H9 (cell line): ENCODE measurements around the gene CD5L. TPM values are rescaled to one million over a fixed set of nuclear protein-coding genes. Genes with fewer than 3 reads are reported as not detected.

ENCODE experiments used
- DNase-seq: peaks from one replicate; pipeline ENCODE4 v3.0.0-alpha.2; 2017
- H2AFZ ChIP-seq: one replicate; pipeline ENCODE4 v1.6.1; 2013; ENCODE audit warnings: mild to moderate bottlenecking, low read length, control low read depth, moderate library complexity
- H2AK5ac ChIP-seq: 2 replicates; pipeline ENCODE4 v1.6.1; 2013; ENCODE audit warnings: low read length, control low read depth, mixed read lengths; ENCODE audit not compliant: insufficient read length
- H2BK120ac ChIP-seq: one replicate; pipeline ENCODE4 v1.6.1; 2013; ENCODE audit warnings: low read depth, mild to moderate bottlenecking, low read length, control low read depth, inconsistent platforms; ENCODE audit not compliant: poor library complexity, severe bottlenecking
- H2BK12ac ChIP-seq: 2 replicates; pipeline ENCODE4 v1.6.1; 2013; ENCODE audit warnings: low read length, control low read depth, mixed read lengths, low read depth; ENCODE audit not compliant: insufficient read length
- H2BK15ac ChIP-seq: 2 replicates; pipeline ENCODE4 v1.6.1; 2013; ENCODE audit warnings: low read depth, low read length, control low read depth
- H2BK20ac ChIP-seq: one replicate; pipeline ENCODE4 v1.6.1; 2013; ENCODE audit warnings: low read depth, mild to moderate bottlenecking, low read length, control low read depth, inconsistent platforms; ENCODE audit not compliant: poor library complexity, severe bottlenecking
- H2BK5ac ChIP-seq: 2 replicates; pipeline ENCODE4 v1.6.1; 2013; ENCODE audit warnings: low read length, control low read depth, mixed read lengths; ENCODE audit not compliant: insufficient read length
- H3K14ac ChIP-seq: 2 replicates; pipeline ENCODE4 v1.6.1; 2013; ENCODE audit warnings: low read length, control low read depth; ENCODE audit not compliant: insufficient read depth
- H3K18ac ChIP-seq: 2 replicates; pipeline ENCODE4 v1.6.1; 2013; ENCODE audit warnings: low read depth, mild to moderate bottlenecking, mixed read lengths, low read length, control low read depth; ENCODE audit not compliant: insufficient read length
- H3K23ac ChIP-seq: 2 replicates; pipeline ENCODE4 v1.6.1; 2013; ENCODE audit warnings: low read length, control low read depth, mixed read lengths, low read depth; ENCODE audit not compliant: insufficient read length
- H3K23me2 ChIP-seq: 2 replicates; pipeline ENCODE4 v1.6.1; 2013; ENCODE audit warnings: low read depth, mild to moderate bottlenecking, mixed read lengths, low read length, control low read depth; ENCODE audit not compliant: insufficient read length, poor library complexity, severe bottlenecking
- H3K27ac ChIP-seq: 2 replicates; pipeline ENCODE4 v1.5.1; 2013; ENCODE audit warnings: low read length, control low read depth, mixed read lengths, low read depth; ENCODE audit not compliant: insufficient read length
- H3K27me3 ChIP-seq: 2 replicates; pipeline ENCODE4 v1.6.1; 2013; ENCODE audit warnings: low read length, control low read depth, inconsistent platforms; ENCODE audit not compliant: insufficient read depth
- H3K4ac ChIP-seq: 2 replicates; pipeline ENCODE4 v1.6.1; 2013; ENCODE audit warnings: low read depth, mild to moderate bottlenecking, control low read depth, inconsistent platforms, low read length, moderate library complexity
- H3K4me1 ChIP-seq: 2 replicates; pipeline ENCODE4 v1.6.1; 2013; ENCODE audit warnings: low read length, control low read depth, inconsistent platforms; ENCODE audit not compliant: insufficient read depth
- H3K4me2 ChIP-seq: 2 replicates; pipeline ENCODE4 v1.6.1; 2013; ENCODE audit warnings: low read length, control low read depth, mixed read lengths; ENCODE audit not compliant: insufficient read length, insufficient read depth
- H3K56ac ChIP-seq: 2 replicates; pipeline ENCODE4 v1.6.1; 2013; ENCODE audit warnings: low read depth, mild to moderate bottlenecking, mixed read lengths, low read length, control low read depth; ENCODE audit not compliant: insufficient read length
- H3K79me1 ChIP-seq: 2 replicates; pipeline ENCODE4 v1.6.1; 2013; ENCODE audit warnings: low read depth, mild to moderate bottlenecking, moderate library complexity, low read length, control low read depth, inconsistent platforms; ENCODE audit not compliant: insufficient read depth, poor library complexity, severe bottlenecking
- H3K79me2 ChIP-seq: 2 replicates; pipeline ENCODE4 v1.6.1; 2013; ENCODE audit warnings: low read length, control low read depth, inconsistent platforms; ENCODE audit not compliant: insufficient read depth
- H3K9ac ChIP-seq: 2 replicates; pipeline ENCODE4 v1.6.1; 2013; ENCODE audit warnings: low read length, control low read depth, mixed read lengths; ENCODE audit not compliant: insufficient read length; ENCODE audit errors: extremely low read depth
- H3K9me3 ChIP-seq: one replicate; pipeline ENCODE4 v1.6.1; 2013; ENCODE audit warnings: low read depth, low read length, inconsistent platforms; ENCODE audit not compliant: control insufficient read depth
- H3T11ph ChIP-seq: one replicate; pipeline ENCODE4 v1.6.1; 2013; ENCODE audit warnings: mild to moderate bottlenecking, low read length, control low read depth, inconsistent platforms
- H4K20me1 ChIP-seq: one replicate; pipeline ENCODE4 v1.6.1; 2013; ENCODE audit not compliant: control insufficient read depth, insufficient read length, insufficient read depth
- H4K5ac ChIP-seq: 2 replicates; pipeline ENCODE4 v1.6.1; 2013; ENCODE audit warnings: low read depth, mild to moderate bottlenecking, mixed read lengths, low read length, control low read depth; ENCODE audit not compliant: insufficient read length
- H4K8ac ChIP-seq: replicated peaks from 2 replicates; pipeline ENCODE4 v1.6.1; 2013; ENCODE audit warnings: low read length, control low read depth, mixed read lengths, low read depth; ENCODE audit not compliant: insufficient read length
- H4K91ac ChIP-seq: 2 replicates; pipeline ENCODE4 v1.6.1; 2013; ENCODE audit warnings: low read depth, mild to moderate bottlenecking, moderate library complexity, mixed read lengths, low read length, control low read depth; ENCODE audit not compliant: insufficient read length
- H3K27ac Mint-ChIP-seq, 3 experiments: 2 replicates in 2 of 3; 3 replicates in 1 of 3; pipeline ENCODE4 v1.8.0; 2020 to 2021; ENCODE audit warnings: mixed read lengths in 3 of 3, mild to moderate bottlenecking in 1 of 3, moderate library complexity in 1 of 3
- H3K27me3 Mint-ChIP-seq: 2 replicates; pipeline ENCODE4 v1.8.0; 2021; ENCODE audit warnings: low read depth, mild to moderate bottlenecking, moderate library complexity, mixed read lengths
- H3K36me3 Mint-ChIP-seq, 3 experiments: 2 replicates in 2 of 3; 3 replicates in 1 of 3; pipeline ENCODE4 v1.8.0; 2020 to 2021; ENCODE audit warnings: low read depth in 3 of 3, mixed read lengths in 3 of 3; ENCODE audit not compliant: insufficient read depth in 1 of 3
- H3K4me1 Mint-ChIP-seq, 2 experiments: 2 replicates each; pipeline ENCODE4 v1.8.0; 2020; ENCODE audit warnings: mixed read lengths in 2 of 2
- H3K4me3 Mint-ChIP-seq, 2 experiments: 2 replicates in 1 of 2; 3 replicates in 1 of 2; pipeline ENCODE4 v1.8.0; 2020 to 2021; ENCODE audit warnings: mild to moderate bottlenecking in 2 of 2, mixed read lengths in 2 of 2, moderate library complexity in 1 of 2
- H3K9me3 Mint-ChIP-seq, 2 experiments: 2 replicates in 1 of 2; 3 replicates in 1 of 2; pipeline ENCODE4 v1.8.0; 2020; ENCODE audit warnings: mild to moderate bottlenecking in 2 of 2, mixed read lengths in 2 of 2, moderate library complexity in 1 of 2
- CTCF ChIP-seq: fragments of 200-600 bp; sonication (generic); conservative IDR thresholded peaks from 3 replicates; pipeline ENCODE4 v1.8.0; 2021; ENCODE audit warnings: antibody characterized with exemption, mild to moderate bottlenecking
- WGBS: extraction: QIAGEN DNeasy Blood & Tissue Kit; methylation state at CpG from one replicate; pipeline ENCODE4 v1.1.7; 2013; ENCODE audit warnings: missing lambda C conversion rate, low lambda C conversion rate, mixed read lengths; ENCODE audit not compliant: insufficient read length; ENCODE audit errors: extremely low coverage; 5-methylcytosine and 5-hydroxymethylcytosine counted together
- total RNA-seq: library from RNA; stranded (reverse); gene quantifications from 2 replicates; pipeline ENCODE4 v1.2.1, GENCODE V29; 2021

The CD5L gene
- total RNA-seq, 1 experiment from 2014 or later = not detected

GRCh38 chr1:157844089-157844830 lies 2.7 kb upstream of the CD5L start:
- Mint-ChIP-seq H3K27me3 (no peaks in the 10 kb centered on the region; the same call in 1 of the 2 replicates), H3K27ac (no peak overlapping the region; a peak in 2 of 7 replicates), H3K4me3 (no peak overlapping the region), H3K9me3 (no peaks in the 10 kb centered on the region), H3K4me1 (peaks cover 4% of the 10 kb centered on the region in 2 experiments; a peak in 1 of 4 replicates), H3K36me3 (no peaks in the 10 kb centered on the region)
- Histone ChIP-seq H3K9me3 (no peaks in the 10 kb centered on the region), H3K27me3 (no peaks in the 10 kb centered on the region; the same call in 1 of the 2 replicates), H3K79me1 (no peaks in the 10 kb centered on the region), H4K91ac (no peak overlapping the region), H2BK12ac (no peak overlapping the region), H2BK5ac (no peak overlapping the region), H3K79me2 (no peaks in the 10 kb centered on the region), H3K4me2 (no peak overlapping the region), H3K56ac (no peak overlapping the region), H3K4me1 (no peaks in the 10 kb centered on the region), H3K18ac (no peak overlapping the region), H2BK15ac (no peak overlapping the region), H3K23ac (no peak overlapping the region), H2AFZ (no peak overlapping the region), H2BK20ac (no peak overlapping the region), H3K9ac (no peak overlapping the region), H4K5ac (no peak overlapping the region), H3K27ac (no peak overlapping the region), H4K8ac (no peak overlapping the region), H3K14ac (no peak overlapping the region), H2AK5ac (no peak overlapping the region), H4K20me1 (no peaks in the 10 kb centered on the region), H3T11ph (no peak overlapping the region), H3K4ac (no peak overlapping the region), H2BK120ac (no peak overlapping the region), H3K23me2 (no peaks in the 10 kb centered on the region)
- DNase-seq = no peak
- no peak for TF ChIP-seq CTCF
- no CpG with 5 or more reads among the region's 4 CpGs for WGBS
